Measurements from ENCODE around the gene OR2M5. TPM values are rescaled to one million over a fixed set of nuclear protein-coding genes. Genes with fewer than 3 reads are reported as not detected.

Gene OR2M5
- total RNA-seq, 1 donor from 2014 or later: not detected

Other genes with a start within 250 kb of the OR2M5 start
- gene OR2W3, start 249.6 kb upstream of the OR2M5 start, total RNA-seq: not detected
- gene OR2T8, start 224.9 kb upstream of the OR2M5 start, total RNA-seq: not detected
- gene OR2AJ1, start 220.3 kb upstream of the OR2M5 start, total RNA-seq: not detected
- gene OR2L8, start 196.3 kb upstream of the OR2M5 start, total RNA-seq: not detected
- not detected for gene OR2AK2, start 179.9 kb upstream of the OR2M5 start, total RNA-seq
- not detected for gene OR2L5, start 131.5 kb upstream of the OR2M5 start, total RNA-seq
- gene OR2L2, start 115.1 kb upstream of the OR2M5 start, total RNA-seq: 0.05 TPM
- gene OR2L3, start 98.3 kb upstream of the OR2M5 start, total RNA-seq: not detected
- gene OR2L13, start 50.0 kb upstream of the OR2M5 start, total RNA-seq: not detected
- gene OR2M2, start 29.7 kb downstream of the OR2M5 start, total RNA-seq: not detected
- gene OR2M3, start 52.1 kb downstream of the OR2M5 start, total RNA-seq: not detected
- gene OR2M4, start 86.3 kb downstream of the OR2M5 start, total RNA-seq: not detected
- not detected for gene OR2T33, start 132.8 kb downstream of the OR2M5 start, total RNA-seq
- not detected for gene OR2T12, start 158.3 kb downstream of the OR2M5 start, total RNA-seq
- not detected for gene OR2M7, start 179.4 kb downstream of the OR2M5 start, total RNA-seq
- not detected for gene OR14C36, start 203.6 kb downstream of the OR2M5 start, total RNA-seq
- not detected for gene OR2T4, start 216.5 kb downstream of the OR2M5 start, total RNA-seq
- not detected for gene OR2T6, start 230.6 kb downstream of the OR2M5 start, total RNA-seq

Data from left lobe of liver (tissue), 1 donor.